Activated naive CD4-positive, alpha-beta T cell (primary cell): Measurements from ENCODE around the gene PLAGL1.
"Not testable (repeated sequence)": the region's sequence is repeated elsewhere in the genome, so short reads cannot be mapped to it uniquely, and the experiment has no call there.

Source experiments
- DNase-seq, 4 experiments: peaks; one replicate each; lab custom pipeline; 2025; lab: John Stamatoyannopoulos, UW

Gene PLAGL1, protein sequence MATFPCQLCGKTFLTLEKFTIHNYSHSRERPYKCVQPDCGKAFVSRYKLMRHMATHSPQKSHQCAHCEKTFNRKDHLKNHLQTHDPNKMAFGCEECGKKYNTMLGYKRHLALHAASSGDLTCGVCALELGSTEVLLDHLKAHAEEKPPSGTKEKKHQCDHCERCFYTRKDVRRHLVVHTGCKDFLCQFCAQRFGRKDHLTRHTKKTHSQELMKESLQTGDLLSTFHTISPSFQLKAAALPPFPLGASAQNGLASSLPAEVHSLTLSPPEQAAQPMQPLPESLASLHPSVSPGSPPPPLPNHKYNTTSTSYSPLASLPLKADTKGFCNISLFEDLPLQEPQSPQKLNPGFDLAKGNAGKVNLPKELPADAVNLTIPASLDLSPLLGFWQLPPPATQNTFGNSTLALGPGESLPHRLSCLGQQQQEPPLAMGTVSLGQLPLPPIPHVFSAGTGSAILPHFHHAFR

DNA sequence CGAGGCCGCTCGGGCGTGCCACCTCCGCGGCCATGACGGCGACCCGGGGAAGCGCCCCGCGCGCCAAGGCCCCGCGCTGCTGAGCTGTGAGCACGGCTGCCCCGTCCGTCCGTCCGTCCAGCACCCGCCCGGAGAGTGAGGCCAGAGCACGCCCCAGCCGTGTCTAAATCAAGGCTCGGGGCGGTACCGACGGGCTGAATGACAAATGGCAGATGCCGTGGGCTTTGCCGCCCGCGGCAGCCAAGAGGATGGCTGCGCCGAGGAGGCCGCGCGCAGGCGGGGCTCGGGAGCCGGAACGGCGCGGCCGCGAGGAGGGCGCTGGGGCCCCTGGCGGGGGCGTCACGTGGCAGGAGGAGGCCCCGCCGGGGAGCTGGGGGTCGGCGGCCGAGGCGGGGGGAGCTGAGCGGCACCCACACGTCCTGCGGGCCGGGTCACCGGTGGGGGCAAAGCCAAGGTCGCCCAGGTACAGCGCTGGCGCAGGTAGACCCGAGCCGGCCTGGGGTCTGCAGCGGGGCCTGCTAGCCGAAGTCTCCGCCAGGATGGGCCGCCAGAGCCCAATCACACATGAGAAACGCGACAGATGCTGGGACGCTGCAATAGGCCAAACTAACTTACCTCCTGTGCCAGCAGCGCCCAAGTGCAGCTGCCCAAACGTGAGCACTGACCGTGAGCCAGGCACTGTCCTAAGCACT lies at the start of gene PLAGL1:
TSS of gene PLAGL1 (minus strand) at position 140 of the 692 bp plus-strand sequence. CDS start 60,123 bp downstream, outside the sequence.
- DNase-seq, result no peak

DNA sequence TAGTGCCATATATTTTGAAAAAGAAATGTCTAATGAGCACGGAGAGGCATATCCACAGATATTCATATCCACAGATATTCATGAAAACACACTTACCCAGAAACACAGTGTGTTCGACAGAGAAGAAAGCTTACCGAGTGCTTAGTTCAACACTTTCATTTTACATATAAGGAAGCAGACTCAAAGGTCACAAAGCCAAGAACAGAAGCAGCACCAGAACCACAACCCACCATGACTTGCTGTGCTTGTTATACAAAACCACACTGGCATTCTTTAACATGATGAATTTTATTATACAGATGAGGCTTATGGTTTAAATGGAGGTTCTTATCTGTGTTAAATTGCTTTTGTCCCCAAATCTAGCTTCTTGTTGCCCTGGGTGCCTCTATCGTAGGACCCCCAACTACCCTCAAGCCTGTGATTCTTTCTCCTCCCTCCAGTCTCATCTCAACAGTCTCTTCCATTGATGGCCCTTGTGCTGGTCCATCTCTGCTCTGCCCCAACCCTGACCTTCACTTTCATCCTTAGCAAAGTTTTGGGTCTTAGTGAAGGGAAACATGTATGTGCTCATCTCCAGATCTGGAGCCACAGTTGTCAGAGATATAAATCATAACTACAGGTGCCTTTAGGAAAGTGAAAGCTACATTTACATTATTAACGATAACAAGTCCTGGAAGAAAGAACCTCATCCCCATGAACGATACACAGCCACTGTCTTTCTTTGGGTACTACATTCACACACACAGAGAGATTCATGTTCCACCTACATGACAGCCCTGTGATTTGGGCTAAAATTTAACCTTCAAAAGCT lies 47.3 kb upstream of the PLAGL1 start:
- no peak for DNase-seq

DNA sequence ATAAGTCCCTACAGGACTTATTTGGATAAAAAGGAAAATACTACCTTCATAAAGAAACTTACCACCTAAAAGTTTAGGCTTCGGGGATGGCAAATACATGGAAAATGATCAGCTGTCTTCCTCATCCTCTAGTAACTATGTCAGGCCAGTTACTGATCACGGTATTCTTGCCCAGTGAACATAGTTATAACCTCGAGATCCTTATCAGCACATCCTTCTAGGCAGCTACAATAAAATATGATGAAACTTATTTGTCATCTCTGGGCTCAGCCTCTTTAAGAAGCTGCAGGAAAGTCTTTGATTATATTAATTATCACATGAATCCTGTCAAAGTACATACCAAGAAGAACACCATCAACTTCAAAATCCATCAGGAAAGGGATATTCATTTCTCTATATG lies 45.5 kb upstream of the PLAGL1 start:
- no peak for DNase-seq

- DNase-seq, result no peak
Observed at GRCh38 chr6:144052488-144052887, 44.4 kb upstream of the PLAGL1 start.

DNA sequence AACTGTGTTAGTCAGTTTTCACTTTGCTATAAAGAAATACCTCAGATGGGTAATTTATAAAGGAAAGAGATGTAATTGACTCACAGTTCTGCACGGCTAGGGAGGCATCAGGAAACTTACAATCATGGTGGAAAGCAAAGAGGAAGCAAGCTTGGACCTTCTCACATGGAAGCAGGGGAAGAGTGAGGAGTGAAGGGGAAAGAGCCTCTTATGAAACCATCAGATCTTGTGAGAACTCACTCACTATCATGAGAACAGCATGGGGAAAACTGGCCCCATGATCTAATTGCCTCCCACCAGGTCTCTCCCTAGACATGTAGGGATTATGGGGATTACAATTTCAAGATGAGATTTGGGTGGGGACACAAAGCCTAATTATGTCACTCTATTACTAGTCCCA lies 41.3 kb upstream of the PLAGL1 start:
- DNase-seq, result no peak

GRCh38 chr6:144047688-144048087 lies 39.6 kb upstream of the PLAGL1 start:
- no peak for DNase-seq

DNA sequence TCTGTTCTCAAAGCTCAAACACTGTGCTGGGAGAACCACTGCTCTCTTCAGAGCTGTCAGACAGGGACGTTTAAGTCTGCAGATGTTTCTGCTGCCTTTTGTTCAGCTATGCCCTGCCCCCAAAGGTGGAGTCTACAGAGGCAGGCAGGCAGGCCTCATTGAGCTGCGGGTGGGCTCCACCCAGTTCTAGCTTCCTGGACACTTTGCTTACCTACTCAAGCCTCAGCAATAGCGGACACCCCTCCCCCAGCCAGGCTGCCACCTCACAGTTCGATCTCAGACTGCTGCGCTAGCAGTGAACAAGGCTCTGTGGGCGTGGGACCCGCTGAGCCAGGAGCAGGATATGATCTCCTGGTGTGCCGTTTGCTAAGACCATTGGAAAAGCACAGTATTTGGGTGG lies 38.6 kb upstream of the PLAGL1 start:
- not testable (repeated sequence) for DNase-seq

GRCh38 chr6:144044989-144045388 lies 36.9 kb upstream of the PLAGL1 start:
- DNase-seq, result not testable (repeated sequence)

DNA sequence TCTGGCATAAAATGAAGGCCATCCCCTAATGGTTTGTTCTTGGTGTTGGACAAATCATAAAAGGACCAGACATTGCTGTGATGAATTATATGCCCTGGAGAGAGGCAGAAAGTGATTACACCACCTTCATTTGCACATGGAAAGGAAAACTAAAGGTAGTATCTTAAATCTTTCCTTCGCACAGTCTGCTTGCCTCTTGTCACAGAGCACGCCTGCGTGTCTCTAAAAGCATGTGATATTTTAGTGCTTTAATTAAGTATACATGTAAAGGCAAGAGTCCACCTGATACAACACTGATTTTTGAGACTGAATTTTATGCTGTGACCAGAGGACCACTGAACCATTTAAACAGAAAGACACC lies 28.8 kb upstream of the PLAGL1 start:
- DNase-seq, result no peak

GRCh38 chr6:144036064-144036834 lies 28.2 kb upstream of the PLAGL1 start:
- no peak for DNase-seq

GRCh38 chr6:144035416-144035815 lies 27.4 kb upstream of the PLAGL1 start:
- DNase-seq, result no peak

DNA sequence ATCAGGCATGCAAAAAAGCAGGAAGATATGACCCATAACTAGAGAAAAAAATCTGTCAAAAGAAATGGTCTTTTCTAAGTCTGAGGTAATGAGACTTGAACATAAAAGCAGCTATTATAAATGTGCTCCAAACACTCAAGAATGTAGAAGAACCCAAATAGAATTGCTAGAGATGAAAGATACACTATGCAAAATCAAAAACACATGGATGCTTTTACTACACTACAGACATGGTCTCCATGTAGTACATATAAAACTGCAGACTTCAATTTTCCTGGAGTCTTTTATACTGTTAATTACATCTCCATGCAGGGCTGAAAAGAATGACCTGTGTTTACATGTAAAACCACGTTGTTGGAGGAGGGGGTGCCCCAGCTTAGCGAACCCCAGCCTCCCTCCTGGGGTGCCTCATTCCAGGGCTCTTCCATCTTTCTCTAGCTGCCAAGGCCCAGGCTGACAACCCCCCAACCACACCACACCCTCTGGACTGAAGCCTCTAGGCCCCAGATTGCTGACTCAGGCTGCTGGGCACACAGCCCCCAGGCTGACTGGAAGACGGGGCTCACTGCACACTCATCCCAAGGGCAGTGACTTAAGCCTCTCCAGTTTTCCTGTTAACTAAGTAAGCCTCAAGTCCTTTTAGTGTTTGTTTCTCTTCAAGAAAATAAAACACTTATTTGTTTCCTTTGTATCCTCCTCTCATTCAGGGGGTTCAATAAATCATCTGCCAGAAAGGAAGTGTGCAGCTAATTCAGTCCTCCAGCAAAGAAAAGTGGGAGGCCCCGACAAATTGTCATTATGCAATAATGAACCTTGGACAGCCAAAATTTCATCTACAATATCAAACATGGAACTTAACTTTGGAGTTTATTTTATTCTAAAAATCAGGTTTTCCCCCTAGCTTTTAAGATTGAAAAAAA lies 26.0 kb upstream of the PLAGL1 start:
- no peak for DNase-seq

DNA sequence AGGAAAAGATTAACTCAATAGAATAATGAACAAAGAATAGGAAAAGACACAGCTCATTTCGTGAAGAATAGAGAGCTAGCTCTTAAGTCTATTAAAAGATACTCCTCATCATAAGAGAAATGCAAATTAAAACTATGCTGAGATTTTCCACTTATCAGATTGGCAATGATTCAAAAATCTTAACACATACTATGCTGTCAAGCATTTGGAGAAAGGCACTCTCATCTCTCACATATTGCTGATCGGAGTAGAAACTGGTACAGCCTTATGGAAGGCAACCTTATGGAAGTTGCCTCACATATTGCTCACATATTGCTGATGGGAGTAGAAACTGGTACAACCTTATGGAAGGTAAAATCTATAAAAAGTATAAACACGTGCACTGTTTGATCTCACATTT lies 21.4 kb upstream of the PLAGL1 start:
- DNase-seq, result no peak

DNA sequence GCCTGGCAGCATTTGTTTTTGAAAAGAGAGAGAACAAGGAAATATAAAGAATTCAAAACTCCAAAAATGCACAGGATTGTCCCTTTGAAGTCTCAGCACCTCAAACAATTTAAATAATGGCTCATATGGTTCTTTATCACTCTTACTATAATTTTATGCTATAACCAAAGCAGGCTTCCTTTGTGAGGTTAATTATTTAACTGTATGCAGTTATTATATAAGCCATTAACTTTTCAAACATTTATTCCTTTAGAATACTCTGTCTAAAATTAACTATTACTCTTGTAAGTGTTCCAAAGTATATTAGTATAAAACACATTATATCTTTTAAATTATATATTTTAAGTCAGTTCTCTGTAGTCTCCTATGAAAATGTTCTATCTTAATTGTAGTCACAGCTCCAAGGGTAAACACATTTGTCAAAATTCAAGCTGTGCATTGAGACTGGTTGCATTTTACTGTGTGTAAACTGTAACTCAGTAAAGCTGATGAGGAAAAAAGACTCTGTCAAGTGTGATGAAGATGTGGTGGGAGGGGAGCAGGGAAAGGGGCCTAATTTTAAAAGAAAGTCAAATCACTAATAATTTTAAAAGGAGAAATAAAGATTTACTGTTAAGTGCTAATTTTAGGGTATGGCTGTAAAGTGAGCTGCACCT lies 20.0 kb upstream of the PLAGL1 start:
- no peak for DNase-seq

DNA sequence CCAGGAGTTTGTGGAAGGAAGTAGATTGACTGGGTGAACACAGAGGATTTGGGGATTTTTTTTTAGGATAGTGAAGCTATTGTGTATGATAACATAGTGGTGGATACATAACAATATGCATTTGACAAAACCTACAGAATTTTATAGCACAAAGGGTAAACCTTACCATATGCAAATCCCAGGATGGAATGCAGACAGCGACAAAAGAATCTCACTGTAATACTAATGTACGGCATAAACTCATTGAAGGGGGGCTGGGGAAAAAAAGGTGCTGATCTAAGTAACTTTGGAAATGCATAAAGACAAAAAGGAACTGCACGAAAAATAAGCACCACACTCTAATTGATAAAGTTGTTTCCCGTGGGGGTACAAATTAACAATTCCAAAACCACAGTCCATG lies 15.2 kb upstream of the PLAGL1 start:
- DNase-seq, result no peak

GRCh38 chr6:144019929-144020328 lies 11.9 kb upstream of the PLAGL1 start:
- DNase-seq, result no peak

GRCh38 chr6:144017166-144018094 lies 9.4 kb upstream of the PLAGL1 start:
- no peak for DNase-seq

DNA sequence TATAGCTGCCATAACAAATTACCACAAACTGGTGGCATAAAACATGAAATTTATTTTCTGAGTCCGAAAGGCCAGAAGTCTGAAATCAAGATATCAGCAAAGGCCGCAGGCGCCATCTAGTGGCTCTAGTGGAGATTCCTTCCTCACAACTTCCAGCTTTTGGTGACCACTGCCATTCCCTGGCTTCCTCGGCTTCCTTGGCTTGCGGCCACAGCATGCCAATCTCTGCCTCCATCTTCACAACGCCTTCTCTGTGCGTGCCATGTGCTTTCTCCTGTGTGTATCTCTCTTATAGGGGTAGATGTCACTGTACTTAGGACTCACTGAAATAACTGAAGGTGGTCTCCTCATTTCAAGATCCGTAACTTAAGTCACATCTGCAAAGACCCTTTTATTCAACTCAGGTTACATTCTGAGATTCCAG lies 5.4 kb upstream of the PLAGL1 start:
- DNase-seq, result peak; percentile 9 to 53 (median 32)

- DNase-seq, result no peak
Observed at GRCh38 chr6:144012534-144012933, 4.5 kb upstream of the PLAGL1 start.
